ENCODE data around the gene SH3GL2. TPM values are rescaled to one million over a fixed set of nuclear protein-coding genes. Genes with fewer than 3 reads are reported as not detected.
A peak's percentile ranks its signal among the peaks of the same experiment; 100 is the strongest.

SH3GL2 gene
- total RNA-seq (not detected in 2 replicates), polyA plus RNA-seq (not detected in 2 replicates), polyA minus RNA-seq (not detected in 2 replicates)
- total RNA-seq (2013): not detected

GRCh38 chr9:17578911-17579793 lies at the start of gene SH3GL2:
Gene SH3GL2 (plus strand): TSS chr9:17579066.
- Histone ChIP-seq H3K4me3 (ENCODE audit: control extremely low read depth in 1 of 5, extremely low read depth in 1 of 5, insufficient read depth in 1 of 5, low read depth in 2 of 5, low read length in 4 of 5) (no peak within 1 kb of the TSS), H3K36me3 (replicated peaks in 1 of 2; ENCODE audit: control extremely low read depth in 1 of 2, control insufficient read depth in 1 of 2, extremely low read depth in 1 of 2, insufficient read depth in 2 of 2, low read length in 1 of 2) (no peaks in the 10 kb centered on the region), H2AFZ (ENCODE audit: insufficient read depth, low read depth, low read length, poor library complexity, severe bottlenecking) (peak within 1 kb of the TSS; percentile 38), H3K4me2 (replicated peaks; ENCODE audit: low read depth, low read length, poor library complexity, severe bottlenecking) (peak within 1 kb of the TSS; percentile 43), H3K9ac (ENCODE audit: low read length) (no peak within 1 kb of the TSS), H4K20me1 (ENCODE audit: control insufficient read depth, insufficient read depth, low read length, poor library complexity, severe bottlenecking) (no peaks in the 10 kb centered on the region), H3K79me2 (ENCODE audit: control insufficient read depth, insufficient read depth, low read length) (no peaks in the 10 kb centered on the region), H3K9me3 (ENCODE audit: control extremely low read depth in 1 of 3, control insufficient read depth in 2 of 3, insufficient read depth in 1 of 3, low read length in 2 of 3) (peaks cover 0 to 9% (median 0%) of the 10 kb centered on the region in 3 donors), H3K27me3 (replicated peaks in 1 of 4; ENCODE audit: control extremely low read depth in 1 of 4, control insufficient read depth in 3 of 4, insufficient read depth in 4 of 4, low read length in 3 of 4) (peaks cover 0 to 11% (median 5%) of the 10 kb centered on the region in 4 experiments), H3K27ac (ENCODE audit: low read length in 2 of 2) (no peak within 1 kb of the TSS), H3K4me1 (ENCODE audit: control insufficient read depth in 2 of 2, insufficient read depth in 2 of 2, low read length in 2 of 2) (no peaks in the 10 kb centered on the region)
- ChIA-PET CTCF (no interaction called here), POLR2A (no interaction called here)
- Mint-ChIP-seq H3K27me3 (peaks cover 35% of the 10 kb centered on the region), H3K9me3 (ENCODE audit: insufficient read depth) (no peaks in the 10 kb centered on the region), H3K27ac (no peak within 1 kb of the TSS), H3K4me3 (peak within 1 kb of the TSS; percentile 54), H3K4me1 (peaks cover 9% of the 10 kb centered on the region)
- intact Hi-C loops (cut with micrococcal nuclease): no loop called here
- DNase-seq (peak; percentile 9), ATAC-seq (ENCODE audit: low read depth) (no peak)
- TF ChIP-seq EZH2 (IDR thresholded peaks at IDR 0.05; ENCODE audit: borderline replicate concordance, insufficient read depth, low read depth, low read length, poor library complexity, severe bottlenecking) (no peak), CTCF (IDR thresholded peaks at IDR 0.05) (no peak)
- WGBS (ENCODE audit: insufficient coverage): 2% methylated on average over 104 of the region's 109 CpGs

- H3K9me3 ChIP-seq (ENCODE audit: control extremely low read depth in 1 of 3, control insufficient read depth in 2 of 3, insufficient read depth in 1 of 3, low read length in 2 of 3): peaks cover 0 to 2% (median 0%) of the 10 kb centered on the region in 3 donors
- H2AFZ ChIP-seq (ENCODE audit: insufficient read depth, low read depth, low read length, poor library complexity, severe bottlenecking): no peak overlapping the region
- H3K9ac ChIP-seq (ENCODE audit: low read length): no peak overlapping the region
- DNase-seq (no peak), ATAC-seq (ENCODE audit: low read depth) (no peak)
- TF ChIP-seq EZH2 (IDR thresholded peaks at IDR 0.05; ENCODE audit: borderline replicate concordance, insufficient read depth, low read depth, low read length, poor library complexity, severe bottlenecking): no peak
- peak; percentile 60 for TF ChIP-seq CTCF (IDR thresholded peaks at IDR 0.05)
- no peaks in the 10 kb centered on the region for H3K4me1 Mint-ChIP-seq
- no peaks in the 10 kb centered on the region for H3K4me1 ChIP-seq (ENCODE audit: control insufficient read depth in 2 of 2, insufficient read depth in 2 of 2, low read length in 2 of 2)
- H3K4me3 Mint-ChIP-seq: no peak overlapping the region
- no peak overlapping the region for H3K4me3 ChIP-seq (ENCODE audit: control extremely low read depth in 1 of 5, extremely low read depth in 1 of 5, insufficient read depth in 1 of 5, low read depth in 2 of 5, low read length in 4 of 5)
- H3K79me2 ChIP-seq (ENCODE audit: control insufficient read depth, insufficient read depth, low read length): no peaks in the 10 kb centered on the region
- CTCF ChIA-PET: no interaction called here
- H4K20me1 ChIP-seq (ENCODE audit: control insufficient read depth, insufficient read depth, low read length, poor library complexity, severe bottlenecking): no peaks in the 10 kb centered on the region
- H3K27ac Mint-ChIP-seq: no peak overlapping the region
- intact Hi-C loops (cut with micrococcal nuclease): no loop called here
- no peaks in the 10 kb centered on the region for H3K9me3 Mint-ChIP-seq (ENCODE audit: insufficient read depth)
- no peak overlapping the region for H3K27ac ChIP-seq (ENCODE audit: low read length in 2 of 2)
- WGBS (ENCODE audit: insufficient coverage): 33% methylated on average over 3 of the region's 10 CpGs
- no peaks in the 10 kb centered on the region for H3K27me3 Mint-ChIP-seq
- no peaks in the 10 kb centered on the region for H3K36me3 ChIP-seq (replicated peaks in 1 of 2; ENCODE audit: control extremely low read depth in 1 of 2, control insufficient read depth in 1 of 2, extremely low read depth in 1 of 2, insufficient read depth in 2 of 2, low read length in 1 of 2)
- no peaks in the 10 kb centered on the region for H3K27me3 ChIP-seq (replicated peaks in 1 of 4; ENCODE audit: control extremely low read depth in 1 of 4, control insufficient read depth in 3 of 4, insufficient read depth in 4 of 4, low read length in 3 of 4)
- POLR2A ChIA-PET: no interaction called here
- no peak overlapping the region for H3K4me2 ChIP-seq (replicated peaks; ENCODE audit: low read depth, low read length, poor library complexity, severe bottlenecking)
Measured at GRCh38 chr9:17531642-17532254, 47.1 kb upstream of the SH3GL2 start.
